ENCODE data around the gene G3BP2. TPM values are rescaled to one million over a fixed set of nuclear protein-coding genes. Genes with fewer than 3 reads are reported as not detected.

Gene G3BP2
- total and polyA plus RNA-seq, 4 donors, result 15.7 to 81.6 (median 55.1) TPM

DNA sequence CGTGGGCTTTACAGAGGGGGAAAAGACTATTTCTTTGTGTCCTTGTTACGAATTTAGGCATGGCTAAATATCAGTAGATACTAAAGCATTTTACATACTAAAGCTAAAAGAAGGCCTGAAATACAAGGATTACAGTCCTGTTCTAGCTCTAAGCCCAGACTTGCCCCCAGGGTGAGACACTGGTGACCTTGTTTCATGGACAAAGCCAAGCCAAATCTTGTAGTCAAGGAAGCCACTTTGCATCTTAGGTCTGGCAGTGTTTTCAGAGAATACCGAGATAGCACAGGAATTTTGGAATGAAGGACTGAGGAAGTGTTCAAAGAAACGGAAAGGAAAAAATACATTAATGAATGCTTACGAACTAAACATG, 733 bp upstream of the G3BP2 start:
- Histone ChIP-seq H3K9ac (ENCODE audit: low read depth in 1 of 2, low read length in 2 of 2) (peak overlapping the region; percentile 75 to 99), H3K4me3 (ENCODE audit: low read depth in 1 of 3, low read length in 3 of 3) (peak overlapping the region; percentile 59 to 93 (median 63)), H3K27me3 (ENCODE audit: control insufficient read depth in 4 of 4, insufficient read depth in 4 of 4, low read length in 3 of 4) (no peaks in the 10 kb centered on the region), H3K9me3 (ENCODE audit: control insufficient read depth in 4 of 4, low read length in 3 of 4) (no peaks in the 10 kb centered on the region), H3K36me3 (ENCODE audit: control insufficient read depth in 4 of 4, insufficient read depth in 3 of 4, low read depth in 1 of 4, low read length in 3 of 4) (no peaks in the 10 kb centered on the region), H3K27ac (ENCODE audit: low read depth in 1 of 2, low read length in 2 of 2) (peak overlapping the region; percentile 95 to 97), H3K4me1 (ENCODE audit: control insufficient read depth in 4 of 4, insufficient read depth in 4 of 4, low read length in 3 of 4) (peaks cover 0 to 20% (median 17%) of the 10 kb centered on the region in 4 donors)
- WGBS, result 48% methylated on average over 5 of the region's 5 CpGs
- TF ChIP-seq FOXA1 (IDR thresholded peaks at IDR 0.05) (no peak), SP1 (IDR thresholded peaks at IDR 0.05) (no peak), TAF1 (conservative IDR thresholded peaks at IDR 0.05) (no peak), HNF4G (IDR thresholded peaks at IDR 0.05) (no peak), FOXA2 (IDR thresholded peaks at IDR 0.05) (no peak), YY1 (IDR thresholded peaks at IDR 0.05) (no peak), NR2F2 (IDR thresholded peaks at IDR 0.05) (no peak)
- TF ChIP-seq, protein P1, sequence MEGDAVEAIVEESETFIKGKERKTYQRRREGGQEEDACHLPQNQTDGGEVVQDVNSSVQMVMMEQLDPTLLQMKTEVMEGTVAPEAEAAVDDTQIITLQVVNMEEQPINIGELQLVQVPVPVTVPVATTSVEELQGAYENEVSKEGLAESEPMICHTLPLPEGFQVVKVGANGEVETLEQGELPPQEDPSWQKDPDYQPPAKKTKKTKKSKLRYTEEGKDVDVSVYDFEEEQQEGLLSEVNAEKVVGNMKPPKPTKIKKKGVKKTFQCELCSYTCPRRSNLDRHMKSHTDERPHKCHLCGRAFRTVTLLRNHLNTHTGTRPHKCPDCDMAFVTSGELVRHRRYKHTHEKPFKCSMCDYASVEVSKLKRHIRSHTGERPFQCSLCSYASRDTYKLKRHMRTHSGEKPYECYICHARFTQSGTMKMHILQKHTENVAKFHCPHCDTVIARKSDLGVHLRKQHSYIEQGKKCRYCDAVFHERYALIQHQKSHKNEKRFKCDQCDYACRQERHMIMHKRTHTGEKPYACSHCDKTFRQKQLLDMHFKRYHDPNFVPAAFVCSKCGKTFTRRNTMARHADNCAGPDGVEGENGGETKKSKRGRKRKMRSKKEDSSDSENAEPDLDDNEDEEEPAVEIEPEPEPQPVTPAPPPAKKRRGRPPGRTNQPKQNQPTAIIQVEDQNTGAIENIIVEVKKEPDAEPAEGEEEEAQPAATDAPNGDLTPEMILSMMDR (IDR thresholded peaks at IDR 0.05; ENCODE audit: low read depth, low read length, missing input control), result no peak
- TF ChIP-seq, protein P2, sequence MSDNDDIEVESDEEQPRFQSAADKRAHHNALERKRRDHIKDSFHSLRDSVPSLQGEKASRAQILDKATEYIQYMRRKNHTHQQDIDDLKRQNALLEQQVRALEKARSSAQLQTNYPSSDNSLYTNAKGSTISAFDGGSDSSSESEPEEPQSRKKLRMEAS (IDR thresholded peaks at IDR 0.05), result no peak
- TF ChIP-seq, protein P3, sequence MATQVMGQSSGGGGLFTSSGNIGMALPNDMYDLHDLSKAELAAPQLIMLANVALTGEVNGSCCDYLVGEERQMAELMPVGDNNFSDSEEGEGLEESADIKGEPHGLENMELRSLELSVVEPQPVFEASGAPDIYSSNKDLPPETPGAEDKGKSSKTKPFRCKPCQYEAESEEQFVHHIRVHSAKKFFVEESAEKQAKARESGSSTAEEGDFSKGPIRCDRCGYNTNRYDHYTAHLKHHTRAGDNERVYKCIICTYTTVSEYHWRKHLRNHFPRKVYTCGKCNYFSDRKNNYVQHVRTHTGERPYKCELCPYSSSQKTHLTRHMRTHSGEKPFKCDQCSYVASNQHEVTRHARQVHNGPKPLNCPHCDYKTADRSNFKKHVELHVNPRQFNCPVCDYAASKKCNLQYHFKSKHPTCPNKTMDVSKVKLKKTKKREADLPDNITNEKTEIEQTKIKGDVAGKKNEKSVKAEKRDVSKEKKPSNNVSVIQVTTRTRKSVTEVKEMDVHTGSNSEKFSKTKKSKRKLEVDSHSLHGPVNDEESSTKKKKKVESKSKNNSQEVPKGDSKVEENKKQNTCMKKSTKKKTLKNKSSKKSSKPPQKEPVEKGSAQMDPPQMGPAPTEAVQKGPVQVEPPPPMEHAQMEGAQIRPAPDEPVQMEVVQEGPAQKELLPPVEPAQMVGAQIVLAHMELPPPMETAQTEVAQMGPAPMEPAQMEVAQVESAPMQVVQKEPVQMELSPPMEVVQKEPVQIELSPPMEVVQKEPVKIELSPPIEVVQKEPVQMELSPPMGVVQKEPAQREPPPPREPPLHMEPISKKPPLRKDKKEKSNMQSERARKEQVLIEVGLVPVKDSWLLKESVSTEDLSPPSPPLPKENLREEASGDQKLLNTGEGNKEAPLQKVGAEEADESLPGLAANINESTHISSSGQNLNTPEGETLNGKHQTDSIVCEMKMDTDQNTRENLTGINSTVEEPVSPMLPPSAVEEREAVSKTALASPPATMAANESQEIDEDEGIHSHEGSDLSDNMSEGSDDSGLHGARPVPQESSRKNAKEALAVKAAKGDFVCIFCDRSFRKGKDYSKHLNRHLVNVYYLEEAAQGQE (IDR thresholded peaks at IDR 0.05), result no peak
- no peak for DNase-seq (ENCODE audit: low spot score)

DNA sequence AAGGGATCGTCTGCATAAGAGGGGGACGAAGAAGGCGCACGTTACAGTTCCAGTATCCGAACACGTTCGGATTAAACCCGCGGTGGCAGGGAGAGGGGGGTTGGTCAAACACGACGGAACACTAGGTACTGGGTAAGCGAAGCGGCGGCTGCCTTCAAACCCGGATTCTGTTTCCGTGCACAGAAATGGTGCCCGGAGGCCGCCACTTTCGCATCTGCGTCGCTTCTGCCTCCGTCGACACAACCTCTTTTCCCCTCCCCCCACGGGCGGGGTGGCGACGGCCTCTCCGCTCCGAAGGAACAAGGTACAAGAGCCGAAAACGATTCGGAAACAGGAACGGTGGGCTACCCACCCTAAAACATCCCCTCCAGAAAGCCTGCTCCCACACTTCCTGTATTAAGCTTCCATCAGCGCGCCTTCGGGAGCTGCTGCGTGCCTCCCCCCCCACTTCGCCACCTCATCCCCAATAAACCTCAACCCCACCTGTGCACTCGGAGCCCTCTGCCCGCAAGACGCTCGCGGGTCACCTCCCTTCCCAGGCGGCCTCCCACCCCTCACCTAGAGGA, 667 bp downstream of the G3BP2 start:
- Histone ChIP-seq H3K4me1 (ENCODE audit: control insufficient read depth in 4 of 4, insufficient read depth in 4 of 4, low read length in 3 of 4) (peaks cover 0 to 24% (median 17%) of the 10 kb centered on the region in 4 donors), H3K9me3 (ENCODE audit: control insufficient read depth in 4 of 4, low read length in 3 of 4) (no peaks in the 10 kb centered on the region), H3K9ac (ENCODE audit: low read depth in 1 of 2, low read length in 2 of 2) (peak overlapping the region; percentile 75 to 82), H3K27me3 (ENCODE audit: control insufficient read depth in 4 of 4, insufficient read depth in 4 of 4, low read length in 3 of 4) (no peaks in the 10 kb centered on the region), H3K27ac (ENCODE audit: low read depth in 1 of 2, low read length in 2 of 2) (peak overlapping the region; percentile 95 to 97), H3K4me3 (ENCODE audit: low read depth in 1 of 3, low read length in 3 of 3) (peak overlapping the region; percentile 63 to 98 (median 93)), H3K36me3 (ENCODE audit: control insufficient read depth in 4 of 4, insufficient read depth in 3 of 4, low read depth in 1 of 4, low read length in 3 of 4) (no peaks in the 10 kb centered on the region)
- TF ChIP-seq EGR1 (IDR thresholded peaks at IDR 0.05; ENCODE audit: low read depth in 2 of 2), result no peak
- TF ChIP-seq GABPA (IDR thresholded peaks at IDR 0.05 in 1 of 2, conservative IDR thresholded peaks at IDR 0.05 in 1 of 2), result peak in 1 of 2 donors; percentile 29
- peak; percentile 74 for TF ChIP-seq YY1 (IDR thresholded peaks at IDR 0.05)
- no peak for TF ChIP-seq HNF4G (IDR thresholded peaks at IDR 0.05)
- WGBS, result under 1% methylated on average over 44 of the region's 44 CpGs
- DNase-seq (ENCODE audit: low spot score), result peak; percentile 77
